Cardiac muscle cell (in vitro differentiated cells and primary cell): Measurements from ENCODE around the gene SS18. TPM values are rescaled to one million over a fixed set of nuclear protein-coding genes. Genes with fewer than 3 reads are reported as not detected.
A peak's percentile ranks its signal among the peaks of the same experiment; 100 is the strongest.
"Not testable (repeated sequence)": the region's sequence is repeated elsewhere in the genome, so short reads cannot be mapped to it uniquely, and the experiment has no call there.

Source experiments
- DNase-seq, 2 donors: peaks; one replicate each; pipeline versions ENCODE4 v3.0.0 to v3.0.0-alpha.2; 2010 to 2017; ENCODE audit warnings: low read depth in 1 of 2, low spot score in 1 of 2
- H3K27ac ChIP-seq: fragments of 200-600 bp; sonication (generic); 2 replicates; pipeline ENCODE4 v1.5.1; 2016
- H3K27me3 ChIP-seq: fragments of 200-600 bp; sonication (generic); 2 replicates; pipeline ENCODE4 v1.6.0; 2016; ENCODE audit warnings: control low read depth
- H3K36me3 ChIP-seq: fragments of 200-600 bp; sonication (generic); 2 replicates; pipeline ENCODE4 v1.5.1; 2016; ENCODE audit warnings: control low read depth
- H3K4me1 ChIP-seq: fragments of 200-600 bp; sonication (generic); 2 replicates; pipeline ENCODE4 v1.8.1; 2017; ENCODE audit warnings: low read depth, mild to moderate bottlenecking, mixed run types
- H3K4me3 ChIP-seq: fragments of 200-600 bp; sonication (generic); 2 replicates; pipeline ENCODE4 v1.5.1; 2016; ENCODE audit warnings: mild to moderate bottlenecking
- H3K9me3 ChIP-seq: fragments of 200-600 bp; sonication (generic); 2 replicates; pipeline ENCODE4 v1.5.1; 2017; ENCODE audit warnings: low read depth, mild to moderate bottlenecking, control low read depth
- polyA plus RNA-seq: library from polyadenylated mRNA; unstranded; fragments of >200 nt; fragmentation: Nextera tagmentation; extraction: Ambion mirVana; gene quantifications from 2 replicates; pipeline ENCODE4 v1.2.1, GENCODE V29; 2016
- total RNA-seq: library from RNA; depleted of rRNA; stranded (reverse); fragments of >200 nt; gene quantifications from 2 replicates; pipeline ENCODE4 v1.2.3, GENCODE V29; 2016
- TF ChIP-seq, protein P1 (sequence below): IDR thresholded peaks from 2 replicates; pipeline ENCODE4 v1.5.1; 2012; ENCODE audit warnings: low read depth, mild to moderate bottlenecking, low read length

The SS18 gene
- total and polyA plus RNA-seq, 2 experiments from 2014 or later = 84.0 to 148 TPM

DNA sequence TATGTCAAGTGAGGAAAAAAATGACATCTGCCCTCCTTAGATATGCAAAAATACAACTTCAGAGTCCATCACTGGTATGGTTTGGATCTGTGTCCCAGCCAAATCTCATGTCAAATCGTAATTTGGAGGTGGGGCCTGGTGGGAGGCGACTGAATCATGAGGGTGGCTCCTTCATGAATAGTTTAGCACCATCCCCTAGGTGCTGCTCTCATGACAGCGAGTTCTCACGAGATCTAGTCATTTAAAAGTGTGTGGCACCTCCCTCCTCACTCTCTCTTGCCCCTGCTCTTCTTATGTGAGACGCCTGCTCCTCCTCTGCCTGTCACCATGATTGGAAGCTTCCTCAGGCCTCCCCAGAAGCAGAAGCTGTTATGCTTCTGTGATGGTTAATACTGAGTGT lies 37.4 kb upstream of the SS18 start:
- no peak for DNase-seq
- H3K36me3 ChIP-seq = no peaks in the 10 kb centered on the region

DNA sequence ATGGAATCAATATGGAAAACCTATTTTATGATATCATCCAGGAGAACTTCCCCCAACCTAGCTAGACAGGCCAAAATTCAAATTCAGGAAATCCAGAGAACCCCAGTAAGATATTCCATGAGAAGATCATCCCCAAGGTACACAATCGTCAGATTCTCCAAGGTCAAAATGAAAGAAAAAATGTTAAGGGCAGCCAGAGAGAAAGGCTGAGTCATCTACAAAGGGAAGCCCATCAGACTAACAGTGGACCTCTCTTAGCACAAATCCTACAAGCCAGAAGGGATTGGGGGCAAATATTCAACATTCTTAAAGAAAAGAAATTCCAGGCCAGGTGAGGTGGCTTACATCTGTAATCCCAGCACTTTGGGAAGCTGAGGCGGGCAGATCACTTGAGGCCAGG lies 31.6 kb upstream of the SS18 start:
- not testable (repeated sequence) for H3K36me3 ChIP-seq, DNase-seq, H3K27ac ChIP-seq, H3K9me3 ChIP-seq, H3K4me3 ChIP-seq, H3K27me3 ChIP-seq, H3K4me1 ChIP-seq

More for the DNA sequence above, 37.4 kb upstream of the SS18 start:
- Histone ChIP-seq H3K9me3 (no peaks in the 10 kb centered on the region), H3K27me3 (no peaks in the 10 kb centered on the region), H3K4me1 (no peaks in the 10 kb centered on the region), H3K4me3 (no peak overlapping the region), H3K27ac (no peak overlapping the region)
- TF ChIP-seq, protein P1, sequence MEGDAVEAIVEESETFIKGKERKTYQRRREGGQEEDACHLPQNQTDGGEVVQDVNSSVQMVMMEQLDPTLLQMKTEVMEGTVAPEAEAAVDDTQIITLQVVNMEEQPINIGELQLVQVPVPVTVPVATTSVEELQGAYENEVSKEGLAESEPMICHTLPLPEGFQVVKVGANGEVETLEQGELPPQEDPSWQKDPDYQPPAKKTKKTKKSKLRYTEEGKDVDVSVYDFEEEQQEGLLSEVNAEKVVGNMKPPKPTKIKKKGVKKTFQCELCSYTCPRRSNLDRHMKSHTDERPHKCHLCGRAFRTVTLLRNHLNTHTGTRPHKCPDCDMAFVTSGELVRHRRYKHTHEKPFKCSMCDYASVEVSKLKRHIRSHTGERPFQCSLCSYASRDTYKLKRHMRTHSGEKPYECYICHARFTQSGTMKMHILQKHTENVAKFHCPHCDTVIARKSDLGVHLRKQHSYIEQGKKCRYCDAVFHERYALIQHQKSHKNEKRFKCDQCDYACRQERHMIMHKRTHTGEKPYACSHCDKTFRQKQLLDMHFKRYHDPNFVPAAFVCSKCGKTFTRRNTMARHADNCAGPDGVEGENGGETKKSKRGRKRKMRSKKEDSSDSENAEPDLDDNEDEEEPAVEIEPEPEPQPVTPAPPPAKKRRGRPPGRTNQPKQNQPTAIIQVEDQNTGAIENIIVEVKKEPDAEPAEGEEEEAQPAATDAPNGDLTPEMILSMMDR = no peak

DNA sequence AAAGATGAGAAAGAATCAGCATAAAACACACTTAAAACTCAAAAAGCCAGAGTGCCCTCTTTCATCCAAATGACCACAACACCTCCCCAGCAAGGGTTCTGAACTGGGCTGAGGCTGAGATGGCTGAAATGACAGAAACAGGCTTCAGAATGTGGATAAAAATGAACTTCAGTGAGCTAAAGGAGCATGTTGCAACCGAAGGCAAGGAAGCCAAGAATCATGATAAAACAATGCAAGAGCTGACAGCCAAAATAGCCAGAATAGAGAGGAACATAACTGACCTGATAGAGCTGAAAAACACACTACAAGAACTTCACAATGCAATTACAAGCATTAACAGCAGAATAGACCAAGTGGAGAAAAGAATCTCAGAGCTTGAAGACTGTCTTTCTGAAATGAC lies 31.1 kb upstream of the SS18 start:
- Histone ChIP-seq H3K36me3 (no peaks in the 10 kb centered on the region), H3K27ac (no peak overlapping the region), H3K4me1 (no peaks in the 10 kb centered on the region), H3K9me3 (no peaks in the 10 kb centered on the region), H3K27me3 (no peaks in the 10 kb centered on the region), H3K4me3 (no peak overlapping the region)
- peak in 1 of 2 donors; percentile 57 for DNase-seq
- TF ChIP-seq, protein P1 = no peak

DNA sequence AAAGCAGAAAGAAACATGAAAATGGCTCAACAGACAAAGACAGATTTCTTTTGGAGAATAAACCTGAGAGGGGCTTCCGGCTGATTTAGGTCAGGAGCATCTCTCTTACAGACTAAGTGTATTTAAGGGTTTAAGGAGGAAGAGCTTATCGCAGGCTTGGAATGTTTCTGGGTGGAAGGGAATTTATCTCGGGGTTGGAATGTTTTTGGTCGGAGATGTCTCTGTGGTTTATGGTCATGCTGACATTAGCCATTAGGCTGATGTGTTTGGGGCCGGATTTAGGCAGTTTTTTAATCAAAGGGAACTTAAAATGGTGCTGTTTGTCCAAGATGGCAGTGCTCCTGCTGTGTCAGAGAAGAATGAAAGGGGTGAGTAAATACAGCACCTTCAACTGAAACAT lies 28.8 kb upstream of the SS18 start:
- Histone ChIP-seq H3K4me3 (no peak overlapping the region), H3K27me3 (no peaks in the 10 kb centered on the region), H3K27ac (no peak overlapping the region), H3K9me3 (no peaks in the 10 kb centered on the region), H3K36me3 (no peaks in the 10 kb centered on the region), H3K4me1 (no peaks in the 10 kb centered on the region)
- TF ChIP-seq, protein P1 = no peak
- peak in 1 of 2 donors; percentile 27 for DNase-seq

DNA sequence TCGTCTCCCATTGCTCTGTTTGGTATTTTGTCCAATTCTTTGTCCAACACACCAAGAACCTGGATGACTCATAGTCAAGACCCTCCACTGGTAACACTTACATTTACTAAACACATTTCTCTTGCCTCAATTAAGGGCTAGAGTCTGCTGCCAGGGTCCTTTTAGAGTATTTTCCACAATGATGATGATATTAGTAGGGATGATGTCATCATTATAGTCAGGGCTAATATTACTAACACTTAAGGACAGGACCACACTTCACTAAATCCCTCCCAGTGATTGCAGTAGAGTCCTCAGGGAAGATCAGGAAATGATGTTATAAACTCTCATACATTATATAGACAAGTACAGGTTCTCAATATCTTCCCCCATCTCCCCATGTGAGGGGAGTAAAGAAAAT lies 13.6 kb upstream of the SS18 start:
- no peaks in the 10 kb centered on the region for H3K9me3 ChIP-seq

DNA sequence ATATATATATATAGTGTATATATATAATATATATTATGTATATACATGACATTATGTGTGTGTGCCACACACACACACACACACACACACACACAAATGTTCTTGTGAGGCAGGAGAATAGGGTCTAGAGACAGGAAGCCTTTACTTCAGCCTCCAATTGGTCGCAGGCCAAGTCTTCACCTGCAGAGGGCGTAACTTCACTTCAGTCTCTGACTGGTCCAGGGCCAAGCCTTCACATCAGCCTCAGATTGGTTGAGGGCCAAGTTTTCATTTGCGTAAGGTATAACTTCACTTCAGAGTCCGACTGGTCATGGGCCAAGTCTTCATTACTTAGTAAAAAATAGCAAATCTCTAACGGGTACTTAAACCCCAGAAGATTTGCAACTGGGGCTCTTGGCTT lies 13.2 kb upstream of the SS18 start:
- H3K9me3 ChIP-seq = no peaks in the 10 kb centered on the region
- TF ChIP-seq, protein P1 = no peak
- no peaks in the 10 kb centered on the region for H3K27me3 ChIP-seq
- H3K4me1 ChIP-seq = no peaks in the 10 kb centered on the region
- no peaks in the 10 kb centered on the region for H3K36me3 ChIP-seq
- no peak overlapping the region for H3K27ac ChIP-seq
- DNase-seq = no peak
- no peak overlapping the region for H3K4me3 ChIP-seq

More for the DNA sequence above, 13.6 kb upstream of the SS18 start:
- Histone ChIP-seq H3K27ac (no peak overlapping the region), H3K36me3 (no peaks in the 10 kb centered on the region), H3K27me3 (no peaks in the 10 kb centered on the region), H3K4me3 (no peak overlapping the region), H3K4me1 (no peaks in the 10 kb centered on the region)
- TF ChIP-seq, protein P1 = no peak
- DNase-seq = no peak
